Prostate gland (tissue), 2 donors: ENCODE results near the gene ZNF385B. TPM values are rescaled to one million over a fixed set of nuclear protein-coding genes. Genes with fewer than 3 reads are reported as not detected.
A peak's percentile ranks its signal among the peaks of the same experiment; 100 is the strongest.

Experiments used
- DNase-seq: peaks from one replicate; pipeline ENCODE4 v3.0.0-alpha.2; 2019; ENCODE audit warnings: low spot score
- H3K27ac ChIP-seq, 2 donors: fragments of 200-600 bp; sonication (generic); 2 replicates each; pipeline ENCODE4 v1.5.1; 2017 to 2019
- H3K27me3 ChIP-seq: fragments of 200-600 bp; sonication (generic); replicated peaks from 2 replicates; pipeline ENCODE4 v1.5.1; 2019; ENCODE audit not compliant: insufficient read depth
- H3K36me3 ChIP-seq, 2 donors: fragments of 200-600 bp; sonication (generic); 1 replicate in 1 of 2; 2 replicates in 1 of 2; pipeline versions ENCODE4 v1.5.1 to v1.8.1; 2017 to 2019
- H3K4me1 ChIP-seq: fragments of 200-600 bp; sonication (generic); replicated peaks from 2 replicates; pipeline ENCODE4 v1.5.1; 2019
- H3K4me3 ChIP-seq, 2 donors: fragments of 200-600 bp; sonication (generic); 2 replicates each; pipeline ENCODE4 v1.5.1; 2017 to 2019
- H3K9me3 ChIP-seq: fragments of 200-600 bp; sonication (generic); 2 replicates; pipeline ENCODE4 v1.5.1; 2017
- CTCF ChIP-seq, 4 experiments: fragments of 200-600 bp in 2 of 4; fragments of 450-650 bp in 2 of 4; sonication (generic) in 2 of 4; IDR thresholded peaks; 1 replicate in 3 of 4; 2 replicates in 1 of 4; pipeline ENCODE4 v1.5.1; 2016 to 2019; ENCODE audit warnings: antibody characterized with exemption in 4 of 4, mild to moderate bottlenecking in 2 of 4, moderate library complexity in 2 of 4
- POLR2A ChIP-seq: fragments of 450-650 bp; IDR thresholded peaks from one replicate; pipeline ENCODE4 v1.6.1; 2016; ENCODE audit warnings: antibody characterized with exemption, mild to moderate bottlenecking
- POLR2AphosphoS5 ChIP-seq: sonication (generic); formaldehyde crosslinking; IDR thresholded peaks from one replicate; pipeline ENCODE4 v1.6.1; 2017; ENCODE audit warnings: antibody characterized with exemption
- WGBS: methylation state at CpG from one replicate; pipeline ENCODE4 v1.1.5; 2018; 5-methylcytosine and 5-hydroxymethylcytosine counted together
- intact Hi-C: fragments of 100-400 bp; cut with DNase I; formaldehyde crosslinking; loops from one replicate; pipeline ENCODE4 v1.14.2; 2022
- microRNA counts, 2 donors: library from miRNA; unstranded; fragments of <30 nt; microRNA quantifications; one replicate each; lab custom pipeline; 2016 to 2017
- microRNA-seq: library from miRNA; unstranded; fragments of <30 nt; microRNA quantifications from one replicate; pipeline ENCODE4, GENCODE V29; 2016
- small RNA-seq, 2 donors: library from RNA; depleted of rRNA; stranded (forward); fragments of <200 nt; gene quantifications; one replicate each; pipeline ENCODE3, GENCODE V24; 2016
- total RNA-seq, 2 donors: library from RNA; depleted of rRNA; stranded (reverse); fragments of >200 nt; gene quantifications; one replicate each; pipeline ENCODE4 v1.1.0, GENCODE V29; 2016

The ZNF385B gene
- total RNA-seq, 2 donors from 2014 or later = 4.9 to 35.7 TPM

GRCh38 chr2:179410552-179411356 lies 450.7 kb downstream of the ZNF385B start:
- H3K36me3 ChIP-seq = no peaks in the 10 kb centered on the region
- whole genome bisulfite sequencing = 43% methylated on average over 8 of the region's 8 CpGs
- no peak overlapping the region for H3K4me3 ChIP-seq
- TF ChIP-seq CTCF (IDR thresholded peaks at IDR 0.05) (peak in 3 of 4 experiments; percentile 47 to 62 (median 56)), POLR2AphosphoS5 (no peak)
- H3K4me1 ChIP-seq = no peaks in the 10 kb centered on the region
- no peaks in the 10 kb centered on the region for H3K9me3 ChIP-seq
- peak; percentile 26 for DNase-seq
- no peak overlapping the region for H3K27ac ChIP-seq
- intact Hi-C loops = no loop called here
- H3K27me3 ChIP-seq = no peaks in the 10 kb centered on the region

GRCh38 chr2:179403624-179404023 lies 457.8 kb downstream of the ZNF385B start:
- no peaks in the 10 kb centered on the region for H3K4me1 ChIP-seq
- intact Hi-C loops = no loop called here

GRCh38 chr2:179393481-179393880 lies 467.9 kb downstream of the ZNF385B start:
- no peaks in the 10 kb centered on the region for H3K4me1 ChIP-seq
- no peaks in the 10 kb centered on the region for H3K36me3 ChIP-seq
- no peaks in the 10 kb centered on the region for H3K27me3 ChIP-seq
- H3K4me3 ChIP-seq = no peak overlapping the region
- intact Hi-C loops = no loop called here
- no peak for TF ChIP-seq POLR2A
- TF ChIP-seq CTCF (IDR thresholded peaks at IDR 0.05) = no peak
- TF ChIP-seq POLR2AphosphoS5 = no peak
- H3K9me3 ChIP-seq = no peaks in the 10 kb centered on the region
- DNase-seq = no peak
- WGBS = 85% methylated on average over 2 of the region's 2 CpGs
- H3K27ac ChIP-seq = no peak overlapping the region

More at GRCh38 chr2:179403624-179404023, 457.8 kb downstream of the ZNF385B start:
- no peak for TF ChIP-seq POLR2AphosphoS5
- TF ChIP-seq POLR2A = no peak
- no peak for TF ChIP-seq CTCF (IDR thresholded peaks at IDR 0.05)
- no peak for DNase-seq
- H3K9me3 ChIP-seq = no peaks in the 10 kb centered on the region
- no peak overlapping the region for H3K4me3 ChIP-seq
- H3K27ac ChIP-seq = no peak overlapping the region
- no peaks in the 10 kb centered on the region for H3K36me3 ChIP-seq
- no peaks in the 10 kb centered on the region for H3K27me3 ChIP-seq

MicroRNA genes within 50 kb of the gene (microRNA counts, 767-probe panel; counts per million panel counts)
- microRNA hsa-miR-1258 (lab: Ali Mortazavi, UCI) = 1,352 to 1,408 counts per million in 2 donors

Small RNA genes within 50 kb of the gene (microRNA-seq; reads per million reads assigned to microRNA genes)
- gene MIR1258 = not detected

Small RNA genes within 50 kb of the gene (small RNA-seq; reads per million reads assigned to genes)
- 0 reads per million in 2 donors for gene MIR1258

Other genes with a start within 250 kb of the ZNF385B start
- 10 to 100 TPM; 16.3 to 17.8 TPM for gene CWC22, start 145.7 kb upstream of the ZNF385B start, total RNA-seq